ENCODE measurements around the gene HRG.
"Not testable (repeated sequence)": the region's sequence is repeated elsewhere in the genome, so short reads cannot be mapped to it uniquely, and the experiment has no call there.

HRG gene

GRCh38 chr3:186679151-186679550 lies 13.3 kb downstream of the HRG start:
- FAIRE-seq (no peak), DNase-seq (ENCODE audit: low spot score) (no peak)

- FAIRE-seq (no peak), DNase-seq (ENCODE audit: low spot score) (no peak)
These were observed 15.1 kb downstream of the HRG start for GRCh38 chr3:186680869-186681268.

- no peak for DNase-seq (ENCODE audit: low spot score)
- FAIRE-seq: no peak
These were observed 17.0 kb downstream of the HRG start for GRCh38 chr3:186682812-186683211.

GRCh38 chr3:186683979-186684378 lies 18.2 kb downstream of the HRG start:
- FAIRE-seq: no peak
- no peak for DNase-seq (ENCODE audit: low spot score)

- not testable (repeated sequence) for FAIRE-seq; DNase-seq (ENCODE audit: low spot score)
These were observed 20.7 kb downstream of the HRG start for GRCh38 chr3:186686475-186686874.

- FAIRE-seq: no peak
- no peak for DNase-seq (ENCODE audit: low spot score)
These were observed 21.4 kb downstream of the HRG start for GRCh38 chr3:186687120-186687651.

GRCh38 chr3:186690304-186690703 lies 24.5 kb downstream of the HRG start:
- not testable (repeated sequence) for FAIRE-seq; DNase-seq (ENCODE audit: low spot score)

GRCh38 chr3:186691676-186692075 lies 25.9 kb downstream of the HRG start:
- DNase-seq (ENCODE audit: low spot score) (no peak), FAIRE-seq (no peak)

GRCh38 chr3:186693843-186694242 lies 28.0 kb downstream of the HRG start:
- no peak for FAIRE-seq
- no peak for DNase-seq (ENCODE audit: low spot score)

- no peak for FAIRE-seq
These were observed 28.6 kb downstream of the HRG start for GRCh38 chr3:186694288-186695032.

GRCh38 chr3:186696522-186696921 lies 30.7 kb downstream of the HRG start:
- DNase-seq (ENCODE audit: low spot score) (no peak), FAIRE-seq (no peak)

More at GRCh38 chr3:186694288-186695032, 28.6 kb downstream of the HRG start:
- no peak for DNase-seq (ENCODE audit: low spot score)

GRCh38 chr3:186697510-186697909 lies 31.7 kb downstream of the HRG start:
- DNase-seq (ENCODE audit: low spot score) (no peak), FAIRE-seq (no peak)

- DNase-seq (ENCODE audit: low spot score) (no peak), FAIRE-seq (no peak)
These were observed 34.5 kb downstream of the HRG start for GRCh38 chr3:186700267-186700666.

GRCh38 chr3:186702451-186702850 lies 36.6 kb downstream of the HRG start:
- not testable (repeated sequence) for DNase-seq (ENCODE audit: low spot score); FAIRE-seq

- no peak for DNase-seq (ENCODE audit: low spot score)
- no peak for FAIRE-seq
These were observed 40.3 kb downstream of the HRG start for GRCh38 chr3:186705882-186706780.

- FAIRE-seq (no peak), DNase-seq (ENCODE audit: low spot score) (no peak)
These were observed 43.3 kb downstream of the HRG start for GRCh38 chr3:186708983-186709679.

GRCh38 chr3:186710694-186711093 lies 44.9 kb downstream of the HRG start:
- DNase-seq (ENCODE audit: low spot score); FAIRE-seq: not testable (repeated sequence)

- no peak for DNase-seq (ENCODE audit: low spot score)
- FAIRE-seq: no peak
These were observed 47.7 kb downstream of the HRG start for GRCh38 chr3:186713499-186713898.

GRCh38 chr3:186717039-186717457 lies 51.2 kb downstream of the HRG start, which contains the start of gene KNG1:
Gene KNG1 (plus strand): TSS chr3:186717359. CDS start chr3:186717543, 184 bp downstream.
- FAIRE-seq (no peak), DNase-seq (ENCODE audit: low spot score) (no peak)

GRCh38 chr3:186719945-186720739 lies 54.3 kb downstream of the HRG start:
- DNase-seq (ENCODE audit: low spot score) (no peak), FAIRE-seq (no peak)

All from RCC 7860 (cell line).